D721Med (cell line): Measurements from ENCODE around the gene TRIM49C.
"Not testable (repeated sequence)": the region's sequence is repeated elsewhere in the genome, so short reads cannot be mapped to it uniquely, and the experiment has no call there.

Experiments
- DNase-seq: peaks from one replicate; pipeline ENCODE4 v3.0.0; 2011; ENCODE audit warnings: low spot score; ENCODE audit not compliant: insufficient read length
- FAIRE-seq: peaks from 2 replicates; lab custom pipeline; 2011; peaks lifted over from hg19 to GRCh38; lab: Jason Lieb, UNC

TRIM49C gene

GRCh38 chr11:90030806-90031205, at the start of gene TRIM49C:
Gene TRIM49C (plus strand): TSS chr11:90031106. CDS start chr11:90035212, 4,106 bp downstream.
- DNase-seq, FAIRE-seq: not testable (repeated sequence)

GRCh38 chr11:90024184-90024583, 6.7 kb upstream of the TRIM49C start:
- not testable (repeated sequence) for DNase-seq, FAIRE-seq

DNA sequence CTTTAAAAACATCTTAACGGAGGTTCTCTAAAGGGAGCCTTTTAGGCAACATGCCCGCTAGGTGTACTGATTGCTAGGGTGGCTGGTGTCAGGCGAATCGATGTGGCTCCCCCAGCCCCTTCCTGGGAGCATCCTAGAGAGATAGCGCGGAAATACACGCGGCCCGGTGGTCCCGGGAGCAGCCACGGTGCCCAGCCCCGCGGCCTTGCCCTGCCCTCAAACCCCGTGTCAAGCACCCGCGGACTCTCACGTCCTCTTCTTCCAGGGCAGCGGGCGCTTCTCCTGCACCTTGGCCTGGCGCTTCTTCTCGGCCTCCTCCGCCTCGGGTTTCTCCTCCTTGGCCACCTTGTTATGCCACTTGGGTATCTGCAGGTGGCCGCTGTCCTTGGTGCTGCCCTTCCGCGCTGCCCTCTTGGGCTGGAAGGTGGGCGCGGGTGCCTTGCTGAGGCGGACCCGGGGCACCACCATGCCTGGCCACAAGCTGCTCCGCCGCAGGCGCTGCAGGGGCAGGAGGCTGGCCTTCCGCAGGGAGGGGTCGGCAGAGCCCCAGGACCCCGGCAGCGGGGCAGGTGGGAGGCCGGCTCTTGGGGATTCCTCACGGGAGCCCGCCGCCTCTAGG, 20.8 kb downstream of the TRIM49C start:
- not testable (repeated sequence) for DNase-seq, FAIRE-seq

DNA sequence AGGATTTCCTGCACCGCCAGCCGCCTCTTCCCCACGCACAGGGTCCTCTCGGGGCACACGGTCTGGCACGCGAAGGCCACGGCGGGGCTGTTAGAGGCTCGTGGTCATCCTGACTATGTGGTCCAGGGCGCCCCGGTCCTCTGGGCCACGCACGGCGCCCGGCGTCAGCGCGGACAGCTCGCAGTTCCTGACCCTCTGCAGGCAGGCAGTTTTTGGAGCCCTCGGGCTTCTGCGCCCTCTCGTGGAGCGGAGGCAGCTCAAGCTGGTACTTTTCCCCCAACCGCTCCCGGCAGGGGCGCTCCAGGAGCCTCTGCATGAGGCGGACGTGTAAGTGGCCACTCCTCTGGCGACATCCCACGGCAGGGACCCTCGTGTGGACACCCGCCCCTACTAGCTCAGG, 21.4 kb downstream of the TRIM49C start:
- FAIRE-seq, result not testable (repeated sequence)

DNA sequence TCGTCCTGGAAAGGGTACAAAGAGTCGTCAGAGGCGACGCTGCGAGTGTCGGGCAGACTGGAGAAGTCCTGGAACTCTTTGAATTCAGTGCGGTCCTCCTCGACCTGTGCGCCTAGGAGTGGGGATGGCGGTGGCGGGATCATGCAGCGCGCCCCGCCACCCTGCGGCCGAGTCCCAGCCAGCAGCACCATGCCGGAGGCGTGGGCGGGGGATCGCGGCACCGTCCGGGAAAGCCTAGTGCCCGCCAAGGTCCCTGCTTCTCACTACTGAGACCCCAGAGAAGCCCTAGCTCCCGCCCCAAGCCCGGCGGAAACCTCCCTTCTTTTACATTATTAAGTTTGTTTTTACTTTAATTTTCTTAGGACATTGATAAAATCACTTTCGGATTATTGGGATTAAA, 22.6 kb downstream of the TRIM49C start:
- not testable (repeated sequence) for FAIRE-seq, DNase-seq

More for the DNA sequence above, 21.4 kb downstream of the TRIM49C start:
- DNase-seq, result not testable (repeated sequence)

DNA sequence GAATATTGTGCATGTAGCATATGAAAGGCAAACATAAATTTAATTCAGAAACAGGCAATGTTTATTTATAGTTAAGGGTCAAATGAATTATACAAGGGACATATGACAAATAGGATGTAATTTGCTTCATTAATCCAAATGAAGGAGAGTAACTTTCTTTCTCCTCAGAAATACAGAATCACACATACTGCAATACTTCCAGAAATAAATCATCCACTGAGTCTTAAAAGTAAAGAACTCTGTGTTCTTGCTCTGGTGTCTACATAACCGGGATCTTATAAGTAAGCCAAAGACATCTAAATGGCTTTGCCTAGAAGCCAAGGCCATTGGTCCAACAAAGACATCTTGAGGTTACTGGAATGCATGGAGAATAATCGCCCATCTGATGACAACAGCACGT, 54.7 kb downstream of the TRIM49C start, which contains the start of gene UBTFL1:
UBTFL1 (plus strand) TSS at position 301 of the 400 bp plus-strand sequence; CDS start at position 301, 0 bp downstream.
- FAIRE-seq, DNase-seq: not testable (repeated sequence)

DNA sequence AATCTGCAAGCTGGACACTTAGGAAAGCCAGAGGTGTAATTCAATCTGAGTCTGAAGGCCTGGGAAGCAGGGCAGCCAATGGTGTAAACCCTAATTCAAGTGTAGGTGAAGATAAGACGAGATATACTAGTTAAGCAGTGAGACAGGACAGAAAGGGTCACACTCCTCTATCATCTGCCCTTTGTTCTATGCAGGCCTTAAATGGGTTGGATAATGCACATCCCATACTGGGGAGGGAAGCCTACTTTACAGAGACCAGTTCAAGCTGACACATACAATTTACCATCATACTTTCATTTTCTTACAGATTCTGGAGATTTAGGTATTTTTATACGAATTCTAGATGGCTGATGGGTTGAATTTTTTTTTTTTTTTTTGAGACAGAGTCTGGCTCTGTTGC, 57.8 kb downstream of the TRIM49C start:
- FAIRE-seq, result not testable (repeated sequence)

More for the DNA sequence above, 57.8 kb downstream of the TRIM49C start:
- not testable (repeated sequence) for DNase-seq
